ENCODE measurements around the gene SPDYE17. TPM values are rescaled to one million over a fixed set of nuclear protein-coding genes. Genes with fewer than 3 reads are reported as not detected.
"Not testable (repeated sequence)": the region's sequence is repeated elsewhere in the genome, so short reads cannot be mapped to it uniquely, and the experiment has no call there.

Gene SPDYE17
- total RNA-seq, 1 donor from 2014 or later, result not detected

DNA sequence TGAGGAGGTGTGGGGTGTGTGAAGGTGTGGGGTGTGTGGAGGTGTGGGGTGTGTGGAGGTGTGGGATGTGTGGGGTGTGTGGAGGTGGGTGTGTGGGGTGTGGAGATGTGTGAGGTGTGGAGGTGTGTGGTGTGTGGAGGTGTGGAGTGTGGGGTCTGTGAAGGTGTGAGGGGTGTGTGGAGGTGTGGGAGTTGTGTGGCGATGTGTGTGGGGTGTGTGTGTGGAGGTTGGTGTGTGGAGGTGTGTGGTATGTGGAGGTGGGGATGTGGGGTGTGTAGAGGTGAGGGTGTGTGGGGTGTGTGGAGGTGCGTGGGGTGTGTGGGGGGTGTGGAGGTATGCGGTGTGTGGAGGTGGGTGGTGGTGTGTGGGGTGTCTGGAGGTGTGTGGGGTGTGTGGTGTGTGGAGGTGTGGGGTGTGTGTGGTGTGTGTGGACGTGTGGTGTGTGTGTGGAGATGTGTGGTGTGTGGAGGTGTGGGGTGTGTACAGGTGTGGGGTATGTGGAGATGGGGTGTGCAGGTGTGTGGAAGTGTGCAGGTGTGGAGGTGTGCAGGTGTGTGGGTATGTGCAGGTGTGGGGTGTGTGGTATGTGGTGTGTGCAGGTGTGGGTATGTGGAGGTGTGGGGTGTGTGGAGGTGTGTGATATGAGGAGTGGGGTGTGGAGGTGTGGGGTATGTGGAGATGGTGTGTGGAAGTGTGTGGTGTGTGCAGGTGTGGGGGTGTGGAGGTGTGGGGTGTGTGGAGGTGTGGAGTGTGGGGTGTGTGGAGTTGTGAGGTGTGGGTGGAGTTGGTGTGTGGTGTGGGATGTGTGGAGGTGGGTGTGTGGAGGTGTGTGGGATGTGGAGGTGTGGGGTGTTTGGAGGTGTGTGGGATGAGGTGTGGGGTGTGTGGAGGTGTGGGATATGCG lies 34.5 kb downstream of the SPDYE17 start:
- TF ChIP-seq, protein P1, sequence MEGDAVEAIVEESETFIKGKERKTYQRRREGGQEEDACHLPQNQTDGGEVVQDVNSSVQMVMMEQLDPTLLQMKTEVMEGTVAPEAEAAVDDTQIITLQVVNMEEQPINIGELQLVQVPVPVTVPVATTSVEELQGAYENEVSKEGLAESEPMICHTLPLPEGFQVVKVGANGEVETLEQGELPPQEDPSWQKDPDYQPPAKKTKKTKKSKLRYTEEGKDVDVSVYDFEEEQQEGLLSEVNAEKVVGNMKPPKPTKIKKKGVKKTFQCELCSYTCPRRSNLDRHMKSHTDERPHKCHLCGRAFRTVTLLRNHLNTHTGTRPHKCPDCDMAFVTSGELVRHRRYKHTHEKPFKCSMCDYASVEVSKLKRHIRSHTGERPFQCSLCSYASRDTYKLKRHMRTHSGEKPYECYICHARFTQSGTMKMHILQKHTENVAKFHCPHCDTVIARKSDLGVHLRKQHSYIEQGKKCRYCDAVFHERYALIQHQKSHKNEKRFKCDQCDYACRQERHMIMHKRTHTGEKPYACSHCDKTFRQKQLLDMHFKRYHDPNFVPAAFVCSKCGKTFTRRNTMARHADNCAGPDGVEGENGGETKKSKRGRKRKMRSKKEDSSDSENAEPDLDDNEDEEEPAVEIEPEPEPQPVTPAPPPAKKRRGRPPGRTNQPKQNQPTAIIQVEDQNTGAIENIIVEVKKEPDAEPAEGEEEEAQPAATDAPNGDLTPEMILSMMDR (IDR thresholded peaks at IDR 0.05; ENCODE audit: unreplicated experiment), result no peak

DNA sequence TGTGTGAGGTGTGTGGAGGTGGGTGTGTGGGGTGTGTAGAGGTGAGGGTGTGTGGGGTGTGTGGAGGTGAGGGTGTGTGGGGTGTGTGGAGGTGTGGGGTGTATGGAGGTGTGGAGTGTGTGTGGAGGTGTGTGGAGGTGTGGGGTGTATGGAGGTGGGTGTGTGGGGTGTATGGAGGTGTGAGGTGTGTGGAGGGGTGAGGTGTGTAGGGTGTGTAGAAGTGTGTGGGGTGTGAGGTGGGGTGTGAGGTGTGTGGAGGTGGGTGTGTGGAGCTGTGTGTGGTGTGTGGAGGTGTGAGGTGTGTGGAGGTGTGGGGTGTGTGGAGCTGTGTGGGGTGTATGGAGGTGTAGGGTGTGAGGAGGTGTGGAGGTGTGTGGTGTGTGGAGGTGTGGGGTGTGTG lies 35.2 kb downstream of the SPDYE17 start:
- not testable (repeated sequence) for H3K27me3 Mint-ChIP-seq; H3K27ac Mint-ChIP-seq; H3K4me3 Mint-ChIP-seq (ENCODE audit: low read depth); H3K4me1 Mint-ChIP-seq (ENCODE audit: low read depth); H3K9me3 Mint-ChIP-seq (ENCODE audit: low read depth); DNase-seq (ENCODE audit: low spot score, unreplicated experiment); H3K36me3 Mint-ChIP-seq (ENCODE audit: insufficient read depth)

More for the DNA sequence above, 34.5 kb downstream of the SPDYE17 start:
- Mint-ChIP-seq H3K27ac (no peak overlapping the region), H3K36me3 (ENCODE audit: insufficient read depth) (no peaks in the 10 kb centered on the region), H3K4me3 (ENCODE audit: low read depth) (no peak overlapping the region), H3K9me3 (ENCODE audit: low read depth) (no peaks in the 10 kb centered on the region), H3K4me1 (ENCODE audit: low read depth) (no peaks in the 10 kb centered on the region), H3K27me3 (no peaks in the 10 kb centered on the region)
- no peak for DNase-seq (ENCODE audit: low spot score, unreplicated experiment)

DNA sequence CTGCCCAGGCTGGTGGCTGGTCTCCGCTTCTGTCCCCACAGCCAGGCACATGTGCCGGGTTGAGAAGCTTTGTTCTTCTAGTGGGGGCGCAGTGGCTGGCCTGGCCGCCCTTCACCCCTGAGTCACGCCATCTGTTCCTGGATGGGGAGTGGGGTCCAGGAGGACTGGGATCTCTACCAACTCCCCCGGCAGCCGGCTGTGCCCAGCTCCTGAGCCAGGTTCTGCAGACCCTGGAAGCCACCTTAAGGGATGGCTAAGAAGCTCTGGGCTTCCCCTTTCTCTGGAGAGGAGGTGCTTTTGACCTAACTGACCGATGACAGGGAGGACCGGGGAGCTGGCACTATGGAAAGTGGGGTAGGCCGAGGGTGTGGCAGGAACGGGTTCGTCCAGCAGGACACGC lies 37.9 kb downstream of the SPDYE17 start:
- H3K9me3 Mint-ChIP-seq (ENCODE audit: low read depth); H3K4me3 Mint-ChIP-seq (ENCODE audit: low read depth); DNase-seq (ENCODE audit: low spot score, unreplicated experiment); H3K4me1 Mint-ChIP-seq (ENCODE audit: low read depth); H3K36me3 Mint-ChIP-seq (ENCODE audit: insufficient read depth); H3K27me3 Mint-ChIP-seq; H3K27ac Mint-ChIP-seq: not testable (repeated sequence)

DNA sequence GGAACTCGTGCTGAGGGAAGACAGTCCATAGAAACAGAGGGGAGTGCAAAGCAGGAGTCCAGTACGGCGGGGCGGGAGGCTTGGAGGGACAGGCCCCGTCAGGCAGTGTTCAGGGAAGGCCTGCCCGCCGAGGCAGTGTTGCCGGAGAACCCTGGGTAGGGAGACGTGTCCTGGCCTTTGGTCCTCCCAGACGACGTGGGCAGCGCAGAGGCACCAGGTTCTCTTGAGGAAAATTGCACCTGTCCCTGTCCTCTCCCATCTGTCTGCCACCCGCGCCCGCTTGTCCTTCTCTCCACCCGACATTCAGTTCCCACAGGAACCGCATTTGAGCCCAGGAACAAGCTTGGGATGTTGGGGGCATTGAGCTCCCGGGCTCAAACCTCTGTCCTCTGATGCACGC lies 38.3 kb downstream of the SPDYE17 start:
- not testable (repeated sequence) for H3K36me3 Mint-ChIP-seq (ENCODE audit: insufficient read depth); H3K4me1 Mint-ChIP-seq (ENCODE audit: low read depth); H3K27me3 Mint-ChIP-seq; H3K4me3 Mint-ChIP-seq (ENCODE audit: low read depth); H3K27ac Mint-ChIP-seq; H3K9me3 Mint-ChIP-seq (ENCODE audit: low read depth); DNase-seq (ENCODE audit: low spot score, unreplicated experiment)

DNA sequence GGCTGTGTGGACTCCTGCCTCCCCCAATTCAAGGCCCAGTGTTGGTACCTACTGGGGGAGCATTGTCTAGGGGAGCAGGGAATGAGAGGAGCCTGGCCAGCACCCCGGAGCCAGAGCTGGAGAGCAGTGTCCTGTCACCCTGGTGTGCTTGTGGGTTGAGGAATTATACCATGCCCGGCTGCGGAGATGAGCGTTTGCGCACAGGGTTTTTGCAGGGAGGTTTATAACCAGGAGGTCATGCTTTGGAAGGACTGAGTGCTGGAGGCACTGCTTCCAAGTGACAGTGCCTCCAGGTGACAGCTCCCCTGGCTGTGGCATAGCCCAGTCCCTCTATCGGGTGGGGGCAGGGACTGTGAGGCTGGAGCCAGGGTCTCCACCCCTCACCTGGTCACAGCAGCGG lies 39.3 kb downstream of the SPDYE17 start:
- not testable (repeated sequence) for DNase-seq (ENCODE audit: low spot score, unreplicated experiment); H3K36me3 Mint-ChIP-seq (ENCODE audit: insufficient read depth)

DNA sequence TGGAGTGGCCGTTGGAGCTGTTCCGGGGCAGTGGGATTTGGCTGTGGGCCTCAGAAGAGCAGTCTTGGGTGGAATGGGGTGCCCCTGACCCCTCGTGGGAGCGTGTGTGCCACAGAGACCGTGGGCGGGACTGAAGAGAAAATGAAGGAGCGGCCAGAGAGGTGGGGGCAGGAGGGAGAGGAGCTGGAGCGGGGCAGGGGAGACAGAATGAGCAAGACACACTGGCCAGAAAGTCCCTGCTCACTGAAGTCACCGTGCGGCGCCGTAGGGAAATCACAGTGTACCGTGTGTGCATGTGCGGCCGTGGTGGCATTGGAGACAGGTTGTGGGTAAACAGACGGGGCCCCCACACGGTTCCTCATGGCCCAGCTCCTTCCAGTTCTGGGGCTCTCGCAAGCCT lies 40.0 kb downstream of the SPDYE17 start:
- H3K4me3 Mint-ChIP-seq (ENCODE audit: low read depth); H3K27ac Mint-ChIP-seq; H3K9me3 Mint-ChIP-seq (ENCODE audit: low read depth); H3K4me1 Mint-ChIP-seq (ENCODE audit: low read depth); H3K36me3 Mint-ChIP-seq (ENCODE audit: insufficient read depth); DNase-seq (ENCODE audit: low spot score, unreplicated experiment); H3K27me3 Mint-ChIP-seq: not testable (repeated sequence)

More for the DNA sequence above, 39.3 kb downstream of the SPDYE17 start:
- H3K4me1 Mint-ChIP-seq (ENCODE audit: low read depth); H3K4me3 Mint-ChIP-seq (ENCODE audit: low read depth); H3K27ac Mint-ChIP-seq; H3K27me3 Mint-ChIP-seq; H3K9me3 Mint-ChIP-seq (ENCODE audit: low read depth): not testable (repeated sequence)

DNA sequence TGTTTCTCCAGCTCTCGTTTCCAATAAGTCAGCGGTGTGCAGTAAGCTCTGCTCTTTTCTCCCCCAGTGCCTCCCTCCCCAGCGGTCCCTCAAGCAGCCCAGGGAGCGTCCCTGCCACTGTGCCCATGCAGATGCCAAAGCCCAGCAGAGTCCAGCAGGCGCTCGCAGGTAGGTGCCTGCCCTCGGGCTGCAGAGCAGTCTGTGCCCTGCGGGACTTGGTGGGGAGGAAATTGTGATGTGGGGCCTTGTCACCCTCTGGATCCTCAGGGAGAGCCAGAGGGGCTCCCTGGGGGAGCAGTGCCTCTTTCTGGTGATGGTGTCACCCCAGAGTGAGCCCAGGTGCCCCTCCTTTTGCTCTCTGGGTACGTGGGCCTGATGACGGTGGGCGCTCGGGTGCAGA lies 42.0 kb downstream of the SPDYE17 start:
- H3K27ac Mint-ChIP-seq; H3K36me3 Mint-ChIP-seq (ENCODE audit: insufficient read depth); DNase-seq (ENCODE audit: low spot score, unreplicated experiment); H3K4me3 Mint-ChIP-seq (ENCODE audit: low read depth); H3K4me1 Mint-ChIP-seq (ENCODE audit: low read depth); H3K9me3 Mint-ChIP-seq (ENCODE audit: low read depth); H3K27me3 Mint-ChIP-seq: not testable (repeated sequence)

DNA sequence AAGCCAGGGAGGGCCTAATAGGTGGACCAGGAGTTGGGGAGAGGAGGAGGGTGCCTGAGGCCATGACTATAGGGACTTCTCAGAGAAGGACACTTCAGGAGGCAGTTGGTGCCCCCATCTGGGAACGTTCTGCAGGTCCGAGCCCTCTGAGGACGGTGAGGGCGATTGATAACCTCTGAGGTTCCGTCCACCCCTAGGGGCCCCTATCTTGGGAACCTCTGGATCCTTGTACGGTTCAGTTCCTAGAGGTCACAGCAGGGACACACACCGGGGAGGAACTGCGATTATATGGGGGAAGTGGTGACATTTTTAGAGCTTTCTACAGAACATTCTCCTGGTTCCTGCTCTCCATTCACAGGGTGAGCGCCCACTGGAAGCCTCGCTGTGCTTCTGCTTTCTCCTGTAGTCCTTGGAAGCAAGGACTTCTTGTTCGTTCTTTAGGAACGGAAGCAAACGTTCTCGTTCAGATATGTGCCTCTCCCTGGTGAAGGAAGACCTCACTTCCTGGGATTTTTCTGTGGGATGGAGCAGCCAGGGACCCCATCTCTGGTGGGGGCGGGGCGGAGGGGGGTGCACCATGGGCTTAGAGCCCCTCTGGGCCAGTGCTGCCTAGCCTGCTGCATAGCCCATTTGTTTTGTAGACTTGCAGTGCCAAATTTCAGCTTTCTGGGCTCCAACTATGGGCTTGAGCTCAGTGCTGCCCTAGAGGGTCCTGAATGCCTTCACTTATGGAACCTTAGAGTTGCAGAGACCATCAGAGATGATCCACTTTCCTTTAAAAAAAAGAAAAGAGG lies 46.0 kb downstream of the SPDYE17 start:
- not testable (repeated sequence) for H3K9me3 Mint-ChIP-seq (ENCODE audit: low read depth); H3K4me3 Mint-ChIP-seq (ENCODE audit: low read depth); H3K27me3 Mint-ChIP-seq; DNase-seq (ENCODE audit: low spot score, unreplicated experiment); H3K27ac Mint-ChIP-seq; H3K4me1 Mint-ChIP-seq (ENCODE audit: low read depth); H3K36me3 Mint-ChIP-seq (ENCODE audit: insufficient read depth)

DNA sequence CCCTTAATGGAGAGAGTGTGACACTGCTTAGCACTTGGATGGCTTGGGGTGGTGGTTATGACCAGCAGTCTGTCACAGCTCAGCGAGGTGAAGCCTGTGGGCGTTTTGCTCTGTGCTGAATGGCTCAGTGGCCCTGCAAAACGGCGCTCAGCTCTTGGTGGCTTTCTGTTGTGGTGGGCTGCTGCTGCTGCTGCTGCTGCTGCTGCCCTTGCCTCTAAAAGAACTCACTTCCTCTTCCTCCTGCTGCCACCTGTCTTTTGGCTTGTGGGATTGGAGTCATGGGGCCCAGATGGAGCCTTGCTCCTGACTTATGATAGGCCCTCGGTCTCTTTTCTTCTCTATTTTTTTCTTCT lies 47.4 kb downstream of the SPDYE17 start:
- H3K4me3 Mint-ChIP-seq (ENCODE audit: low read depth); H3K4me1 Mint-ChIP-seq (ENCODE audit: low read depth); H3K27ac Mint-ChIP-seq: not testable (repeated sequence)

DNA sequence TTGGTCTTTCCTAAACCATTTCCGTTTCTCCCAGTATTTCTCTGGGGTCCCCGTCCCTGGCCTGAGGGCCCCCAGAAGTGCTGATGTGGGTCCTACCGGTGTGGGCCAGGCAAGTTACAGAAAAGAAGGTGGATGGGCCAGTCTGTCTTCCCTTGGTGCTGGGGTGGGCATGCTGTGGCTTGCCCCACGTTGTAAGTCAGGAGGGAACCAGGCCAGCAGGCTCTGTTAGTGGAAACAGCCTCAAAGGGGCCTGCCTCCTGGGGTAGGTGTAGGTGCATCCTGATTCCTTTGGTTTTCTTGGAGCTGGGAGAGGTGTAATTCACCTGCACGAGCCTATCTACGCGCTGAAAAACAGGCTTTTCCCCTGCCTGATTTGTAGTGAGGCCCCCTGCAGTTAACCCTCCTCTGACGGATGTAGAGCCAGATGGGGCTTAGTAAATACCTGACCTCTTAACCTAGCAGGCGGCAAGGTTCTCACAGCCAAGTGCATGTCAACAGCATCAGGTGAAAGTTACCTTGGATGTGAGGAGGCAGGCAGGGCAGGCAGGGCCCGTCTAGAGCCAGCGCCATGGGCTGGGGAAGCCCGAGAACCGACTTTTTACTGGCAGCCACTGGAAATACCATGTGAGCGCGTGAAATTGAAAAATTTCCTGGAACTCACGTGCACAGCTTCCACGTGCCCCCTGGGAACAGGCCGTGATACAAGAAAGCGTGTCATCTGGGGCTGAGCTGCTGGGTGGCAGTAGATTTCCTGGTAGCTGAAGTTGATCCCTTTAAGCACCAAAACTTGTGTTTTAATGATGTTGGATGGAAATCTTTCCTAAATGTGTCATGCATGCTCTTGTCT lies 48.0 kb downstream of the SPDYE17 start:
- DNase-seq (ENCODE audit: low spot score, unreplicated experiment); H3K4me3 Mint-ChIP-seq (ENCODE audit: low read depth); H3K4me1 Mint-ChIP-seq (ENCODE audit: low read depth): not testable (repeated sequence)

More for the DNA sequence above, 47.4 kb downstream of the SPDYE17 start:
- not testable (repeated sequence) for H3K27me3 Mint-ChIP-seq; H3K36me3 Mint-ChIP-seq (ENCODE audit: insufficient read depth); DNase-seq (ENCODE audit: low spot score, unreplicated experiment); H3K9me3 Mint-ChIP-seq (ENCODE audit: low read depth)

DNA sequence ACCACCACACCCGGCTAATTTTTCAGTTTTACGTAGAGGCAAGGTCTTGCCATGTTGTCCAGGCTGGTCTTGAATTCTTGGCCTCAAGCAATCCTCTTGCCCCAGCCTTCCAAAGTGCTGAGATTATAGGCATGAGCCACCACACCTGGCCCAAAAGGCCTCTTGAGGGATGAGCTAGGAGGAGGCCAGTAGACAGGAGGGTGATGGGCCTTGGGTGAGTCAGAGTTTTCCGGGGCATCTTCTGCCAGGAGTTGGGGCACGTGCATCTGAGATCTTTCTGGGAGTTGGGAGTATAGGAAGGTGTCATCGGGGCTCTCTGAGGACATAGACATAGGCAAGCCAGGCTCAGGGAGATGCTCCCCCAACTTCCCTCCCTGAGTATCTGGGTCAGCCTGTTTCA lies 48.8 kb downstream of the SPDYE17 start:
- H3K27me3 Mint-ChIP-seq; H3K4me3 Mint-ChIP-seq (ENCODE audit: low read depth); H3K36me3 Mint-ChIP-seq (ENCODE audit: insufficient read depth); H3K4me1 Mint-ChIP-seq (ENCODE audit: low read depth); H3K9me3 Mint-ChIP-seq (ENCODE audit: low read depth); DNase-seq (ENCODE audit: low spot score, unreplicated experiment); H3K27ac Mint-ChIP-seq: not testable (repeated sequence)

More for the DNA sequence above, 48.0 kb downstream of the SPDYE17 start:
- not testable (repeated sequence) for H3K27me3 Mint-ChIP-seq; H3K27ac Mint-ChIP-seq; H3K9me3 Mint-ChIP-seq (ENCODE audit: low read depth); H3K36me3 Mint-ChIP-seq (ENCODE audit: insufficient read depth)
